ENCODE data around the gene PLB1.

PLB1 gene

GRCh38 chr2:28627722-28628480 lies 132.0 kb downstream of the PLB1 start:
- no peak for DNase-seq (ENCODE audit: low read depth)

- no peak for DNase-seq (ENCODE audit: low read depth)
Observed at GRCh38 chr2:28628506-28628905, 132.6 kb downstream of the PLB1 start.

GRCh38 chr2:28628987-28629386 lies 133.1 kb downstream of the PLB1 start:
- DNase-seq (ENCODE audit: low read depth), result no peak

- no peak for DNase-seq (ENCODE audit: low read depth)
Observed at GRCh38 chr2:28629910-28630309, 134.1 kb downstream of the PLB1 start.

- DNase-seq (ENCODE audit: low read depth), result no peak
Observed at GRCh38 chr2:28630341-28630740, 134.5 kb downstream of the PLB1 start.

GRCh38 chr2:28631514-28632206 lies 135.8 kb downstream of the PLB1 start:
- DNase-seq (ENCODE audit: low read depth), result no peak

- no peak for DNase-seq (ENCODE audit: low read depth)
Observed at GRCh38 chr2:28632791-28633190, 136.9 kb downstream of the PLB1 start.

- DNase-seq (ENCODE audit: low read depth), result no peak
Observed at GRCh38 chr2:28633204-28633603, 137.3 kb downstream of the PLB1 start.

- no peak for DNase-seq (ENCODE audit: low read depth)
Observed at GRCh38 chr2:28633746-28634145, 137.9 kb downstream of the PLB1 start.

- no peak for DNase-seq (ENCODE audit: low read depth)
Observed at GRCh38 chr2:28635191-28635611, 139.3 kb downstream of the PLB1 start.

GRCh38 chr2:28636491-28636890 lies 140.6 kb downstream of the PLB1 start:
- no peak for DNase-seq (ENCODE audit: low read depth)

GRCh38 chr2:28637066-28638047 lies 141.5 kb downstream of the PLB1 start:
- no peak for DNase-seq (ENCODE audit: low read depth)

- DNase-seq (ENCODE audit: low read depth), result no peak
Observed at GRCh38 chr2:28638102-28638501, 142.2 kb downstream of the PLB1 start.

GRCh38 chr2:28639092-28639691 lies 143.3 kb downstream of the PLB1 start:
- DNase-seq (ENCODE audit: low read depth), result no peak

- DNase-seq (ENCODE audit: low read depth), result no peak
Observed at GRCh38 chr2:28639836-28640235, 144.0 kb downstream of the PLB1 start.

GRCh38 chr2:28640260-28640907 lies 144.5 kb downstream of the PLB1 start:
- DNase-seq (ENCODE audit: low read depth), result no peak

- DNase-seq (ENCODE audit: low read depth), result no peak
Observed at GRCh38 chr2:28640908-28641300, 145.0 kb downstream of the PLB1 start.

GRCh38 chr2:28642796-28643195 lies 146.9 kb downstream of the PLB1 start:
- DNase-seq (ENCODE audit: low read depth), result no peak

- no peak for DNase-seq (ENCODE audit: low read depth)
Observed at GRCh38 chr2:28643327-28643726, 147.5 kb downstream of the PLB1 start.

- DNase-seq (ENCODE audit: low read depth), result no peak
Observed at GRCh38 chr2:28643911-28644334, 148.1 kb downstream of the PLB1 start.

GRCh38 chr2:28644760-28645159 lies 148.9 kb downstream of the PLB1 start:
- DNase-seq (ENCODE audit: low read depth), result no peak

Data from stimulated activated CD8-positive, alpha-beta memory T cell treated with anti-CD3 and anti-CD28 coated beads, Interleukin-12 subunit alpha, Interleukin-12 subunit beta, amount 100 ng/mL, for 4 hours (primary cell).